SIG-M5 treated with dmso at 0.1 percent for 504 hours (cell line): Measurements from ENCODE around the gene CCDC188.

Experiments used
- DNase-seq: peaks from one replicate; lab custom pipeline; 2025; ENCODE audit not compliant: unreplicated experiment; lab: John Stamatoyannopoulos, UW

Gene CCDC188

DNA sequence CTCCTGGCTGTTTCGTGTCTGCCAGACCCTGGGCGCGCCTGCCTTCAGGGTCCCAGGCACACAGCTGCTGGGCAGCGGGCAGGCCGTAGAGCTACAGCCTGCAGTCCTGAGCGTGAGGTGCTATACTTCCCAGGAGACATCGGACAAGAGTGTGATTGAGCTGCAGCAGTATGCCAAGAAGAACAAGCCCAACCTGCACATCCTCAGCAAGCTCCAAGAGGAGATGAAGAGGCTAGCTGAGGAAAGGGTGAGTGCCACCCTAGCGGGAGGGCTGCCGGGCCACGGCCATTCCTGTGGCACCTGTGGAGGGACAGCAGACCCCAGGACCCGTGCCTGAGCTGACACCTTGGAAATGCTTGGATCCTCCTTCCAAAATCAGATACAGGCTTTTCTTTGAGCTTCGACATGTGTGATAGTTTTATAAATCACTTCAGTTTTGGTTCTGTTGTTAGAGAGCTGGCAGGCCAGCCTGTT is 42.1 kb downstream of the CCDC188 start:
- DNase-seq = no peak

DNA sequence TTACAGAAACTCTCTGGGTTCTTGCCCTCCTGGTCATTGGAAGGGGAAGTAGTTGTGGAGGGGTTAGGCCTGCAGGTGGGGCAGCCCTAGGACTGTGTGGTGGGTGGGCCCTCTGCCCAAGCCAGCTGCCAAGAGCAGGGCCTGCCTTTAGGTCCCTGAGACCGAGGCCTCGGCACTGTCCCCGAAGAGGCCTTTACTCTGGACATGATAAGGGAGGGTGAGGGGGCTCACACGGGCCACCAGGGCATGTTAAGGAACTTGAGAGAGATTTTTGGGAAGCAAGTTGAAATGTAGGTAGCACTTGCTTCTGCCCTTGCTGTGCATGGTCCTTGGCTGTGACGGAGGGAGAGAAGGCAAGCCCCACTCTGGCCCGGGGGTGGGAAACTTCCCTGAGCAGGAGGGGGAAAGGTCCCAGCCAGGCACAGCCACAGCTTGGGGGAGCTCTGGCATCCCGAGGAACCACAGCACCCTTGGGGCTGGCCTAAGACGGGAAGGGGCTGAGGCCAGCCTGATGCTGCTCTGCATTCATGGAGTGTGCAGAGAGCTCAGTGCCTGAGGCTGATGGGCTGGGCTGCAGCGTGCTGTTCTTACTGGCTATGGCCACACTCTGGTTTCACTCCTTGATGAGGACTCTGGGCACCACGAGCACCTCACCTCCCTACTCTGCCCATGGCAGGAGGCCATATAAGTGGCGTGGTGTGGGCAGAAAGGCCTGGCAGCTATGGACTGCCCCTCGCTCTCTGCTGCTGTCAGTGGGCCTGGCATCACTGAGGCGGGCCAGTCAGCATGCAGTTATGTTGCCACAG is 42.7 kb downstream of the CCDC188 start:
- no peak for DNase-seq

DNA sequence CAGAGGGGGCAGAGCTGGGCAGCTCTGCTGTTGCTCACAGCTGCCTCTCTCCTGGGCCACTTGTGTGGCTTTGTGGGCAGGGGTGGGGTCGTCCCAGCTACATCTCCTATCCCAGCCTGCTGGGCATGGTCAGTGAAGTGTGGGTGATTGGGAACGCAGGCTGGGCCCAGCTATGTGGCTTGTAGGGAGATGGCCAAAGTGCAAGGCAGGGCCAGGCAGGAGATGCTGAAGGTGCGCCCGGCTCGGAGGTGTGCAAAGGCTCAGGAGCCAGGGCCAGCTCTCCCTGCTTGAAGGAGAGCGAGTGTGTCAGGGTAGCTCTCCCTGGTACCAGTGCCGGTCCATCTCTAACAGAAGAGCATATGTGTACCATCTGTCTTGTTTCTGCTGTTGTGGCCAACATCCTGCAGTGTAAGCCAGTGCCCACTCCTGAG is 43.4 kb downstream of the CCDC188 start:
- DNase-seq = no peak

DNA sequence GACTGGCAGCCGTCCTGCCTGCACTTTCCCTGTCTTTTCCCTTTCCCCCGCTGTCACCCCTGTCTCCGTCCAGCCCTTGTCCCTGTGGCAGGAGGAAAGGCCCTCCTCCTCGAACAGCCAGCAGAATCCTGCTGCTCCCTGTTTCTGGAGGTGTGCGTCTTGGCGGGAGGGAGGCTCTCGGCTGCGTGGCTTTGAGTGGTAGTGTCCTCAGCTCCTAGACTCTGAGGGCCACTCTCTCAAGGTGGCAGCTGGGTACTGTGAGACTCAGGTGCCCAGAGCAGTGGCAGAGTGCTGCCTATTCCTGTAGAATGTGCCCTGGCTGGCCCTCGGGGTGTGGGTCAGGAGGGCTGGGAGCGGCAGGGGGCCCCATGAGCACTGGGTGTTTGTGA is 44.0 kb downstream of the CCDC188 start:
- no peak for DNase-seq

DNA sequence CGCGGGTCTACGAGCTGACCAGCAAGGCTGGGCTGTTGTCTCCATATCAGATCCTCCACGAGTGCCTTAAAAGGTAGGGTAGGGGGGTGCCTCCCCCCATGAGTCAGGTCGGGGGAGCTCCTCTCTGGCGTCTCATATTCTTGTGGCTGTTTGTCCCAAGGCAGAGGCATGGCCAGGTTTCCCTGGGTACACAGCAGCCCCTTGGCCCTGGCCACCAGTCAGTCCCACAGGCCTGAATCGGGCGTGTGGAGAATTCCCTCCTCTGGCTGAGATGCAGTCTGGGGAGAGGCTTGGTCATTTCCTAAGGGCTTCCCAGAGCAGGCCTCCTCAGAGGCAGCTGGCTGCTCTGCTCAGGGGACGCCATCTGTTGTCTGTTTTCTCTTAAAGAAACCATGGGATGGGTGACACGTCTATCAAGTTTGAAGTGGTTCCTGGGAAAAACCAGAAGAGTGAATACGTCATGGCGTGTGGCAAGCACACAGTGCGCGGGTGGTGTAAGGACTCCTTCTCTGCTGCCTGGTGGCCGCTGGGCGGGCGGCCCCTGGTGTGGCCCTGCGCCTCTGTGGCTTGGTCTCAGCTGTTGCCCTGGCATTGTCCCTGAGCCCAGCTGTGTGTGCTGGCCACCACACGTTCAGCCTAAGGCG is 44.5 kb downstream of the CCDC188 start:
- no peak for DNase-seq

DNA sequence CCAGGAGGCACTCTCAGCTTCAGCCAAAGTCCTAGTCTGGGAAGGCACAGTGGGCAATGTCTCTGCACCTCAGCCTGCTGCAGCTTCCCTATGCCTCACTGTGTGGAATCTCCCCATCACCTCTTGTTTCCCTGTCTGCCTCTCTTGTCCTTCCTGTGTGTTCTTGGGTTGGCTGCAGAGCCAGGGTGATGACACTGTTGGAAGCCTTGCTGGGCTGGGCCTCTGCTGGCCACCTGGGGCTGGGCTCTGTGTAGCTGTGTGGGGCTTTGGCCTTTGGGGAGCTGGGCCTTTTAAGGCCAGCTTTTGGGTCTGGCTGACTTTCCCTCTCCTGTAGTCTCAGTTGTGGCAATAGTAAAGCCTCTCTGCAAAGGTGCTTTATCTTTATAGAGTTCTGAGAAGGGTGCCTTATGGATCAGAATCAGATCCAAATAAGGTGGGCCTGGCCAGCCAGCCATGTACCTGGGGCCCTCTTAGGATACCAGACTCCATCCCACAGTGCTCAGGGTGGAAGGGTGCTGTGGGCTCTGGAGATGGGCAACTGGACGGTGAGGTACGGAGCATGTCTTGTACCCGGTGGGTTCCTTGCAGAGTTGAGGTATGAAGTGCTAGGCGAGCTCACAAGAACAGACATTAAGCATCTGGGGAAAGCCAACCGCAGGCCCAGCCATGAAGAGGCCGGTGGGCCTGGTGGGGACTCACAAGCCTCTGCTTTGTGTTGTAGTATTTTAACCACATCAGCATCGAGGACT is 45.2 kb downstream of the CCDC188 start:
- DNase-seq = no peak

DNA sequence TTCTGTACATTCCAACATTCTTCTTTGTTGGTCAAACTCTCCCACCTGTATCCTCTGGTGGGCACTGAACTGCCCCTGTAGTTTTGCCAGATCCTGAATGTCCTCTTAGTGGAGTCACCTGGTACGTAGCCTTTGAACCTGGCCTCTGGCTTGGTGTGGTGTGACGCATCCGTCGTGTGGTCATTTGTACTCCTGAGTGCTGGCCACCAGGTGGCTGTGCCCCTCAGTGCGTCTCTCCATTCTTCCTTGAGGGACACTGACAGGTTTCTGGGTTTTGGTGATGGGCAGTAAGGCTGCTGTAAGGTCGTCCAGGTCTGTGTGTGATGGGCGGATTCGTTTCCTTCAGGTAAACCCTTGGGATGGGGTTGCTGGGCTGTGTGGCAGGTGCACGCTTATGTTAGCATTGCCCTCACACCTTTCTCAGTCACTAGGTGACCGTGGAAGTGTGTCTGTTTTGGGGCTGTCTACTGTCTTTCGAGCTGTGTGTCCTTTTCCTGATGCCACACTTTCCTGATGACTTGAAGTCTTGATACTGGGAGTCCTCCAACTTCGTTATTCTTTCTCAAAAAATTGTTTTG is 48.6 kb downstream of the CCDC188 start:
- no peak for DNase-seq

DNA sequence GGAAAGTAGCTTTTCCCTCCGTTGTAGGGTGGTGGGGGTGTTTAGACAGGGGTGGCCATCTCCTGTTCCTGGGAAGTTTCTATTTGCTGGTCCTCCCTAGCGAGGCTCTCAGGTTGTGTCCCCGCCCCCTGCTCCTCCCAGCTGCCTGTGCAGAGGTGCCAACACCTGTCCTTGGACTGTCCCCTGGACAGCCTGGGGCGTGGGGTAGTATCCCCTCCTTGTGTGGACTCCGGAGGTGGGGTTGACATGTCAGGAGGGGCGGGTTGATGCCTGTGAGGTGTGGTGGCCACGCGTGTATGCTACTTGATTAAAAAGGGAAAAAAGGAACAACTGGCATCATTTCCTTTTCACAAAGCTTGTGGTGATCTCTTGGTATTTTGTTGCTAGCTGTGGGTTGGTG is 49.2 kb downstream of the CCDC188 start:
- no peak for DNase-seq

DNA sequence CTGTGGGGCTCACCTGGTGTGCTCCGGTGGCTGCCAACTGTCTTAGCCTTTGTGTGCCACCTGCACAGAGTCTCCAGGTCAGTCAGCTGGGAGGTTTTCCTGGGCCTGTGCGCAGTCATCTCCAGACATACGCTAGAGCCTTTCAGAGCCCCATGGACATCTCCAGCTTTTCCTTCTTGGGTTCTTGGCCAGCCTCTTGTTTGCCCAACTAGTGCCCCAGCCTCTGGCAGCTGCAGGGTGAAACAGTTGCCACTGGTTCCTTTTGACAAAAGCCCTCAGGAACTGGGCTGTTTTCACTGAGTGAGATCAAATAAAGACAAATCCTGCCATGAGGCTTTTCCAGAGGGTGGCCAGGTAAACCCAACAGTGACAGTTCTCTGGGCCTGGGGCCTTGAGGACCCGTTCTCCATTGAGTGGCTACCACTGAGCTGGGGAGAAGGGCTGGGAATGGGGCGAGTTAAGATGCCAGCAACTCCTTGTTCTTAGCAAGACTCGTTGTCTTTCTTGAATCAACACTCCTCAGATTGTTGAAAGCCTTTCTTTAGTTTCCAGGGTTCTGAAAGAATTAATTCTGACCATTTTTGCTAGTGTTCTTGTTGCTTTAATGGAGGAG is 51.6 kb downstream of the CCDC188 start:
- no peak for DNase-seq
